H1 (cell line): ENCODE results near the gene THRB. TPM values are rescaled to one million over a fixed set of nuclear protein-coding genes. Genes with fewer than 3 reads are reported as not detected.

Experiments
- CTCF ChIA-PET: fragments of 300-600 bp; sonication (Branson Sonifier 250); formaldehyde crosslinking; loops from one replicate; lab custom pipeline; 2021; ENCODE audit not compliant: partially characterized antibody; lab: Charles Lee
- POLR2A ChIA-PET: fragments of 300-600 bp; sonication (Branson Sonifier 250); formaldehyde crosslinking; loops from one replicate; lab custom pipeline; 2021; ENCODE audit warnings: inconsistent platforms; ENCODE audit not compliant: partially characterized antibody; lab: Charles Lee
- DNase-seq, 2 experiments: peaks; one replicate each; pipeline versions ENCODE4 v3.0.0 to v3.0.0-alpha.2; 2010 to 2022; ENCODE audit warnings: low spot score in 2 of 2, low read depth in 1 of 2, mixed read lengths in 1 of 2
- FAIRE-seq: peaks from 2 replicates; lab custom pipeline; 2011; peaks lifted over from hg19 to GRCh38; lab: Jason Lieb, UNC
- H2AFZ ChIP-seq: 2 replicates; pipeline ENCODE4 v1.8.1; 2012; ENCODE audit warnings: low read length, inconsistent platforms
- H2AK5ac ChIP-seq: 2 replicates; pipeline ENCODE4 v1.6.1; 2013; ENCODE audit warnings: low read depth, low read length
- H2BK120ac ChIP-seq: replicated peaks from 2 replicates; pipeline ENCODE3; 2013; ENCODE audit warnings: low read depth, low read length, inconsistent platforms
- H2BK12ac ChIP-seq: 2 replicates; pipeline ENCODE4 v1.6.1; 2013; ENCODE audit warnings: low read depth, low read length
- H2BK15ac ChIP-seq: 2 replicates; pipeline ENCODE4 v1.6.1; 2013; ENCODE audit warnings: low read length
- H2BK20ac ChIP-seq: 2 replicates; pipeline ENCODE4 v1.6.1; 2013; ENCODE audit warnings: low read length
- H2BK5ac ChIP-seq: 2 replicates; pipeline ENCODE4 v1.6.1; 2013; ENCODE audit warnings: low read depth, low read length
- H3K14ac ChIP-seq: 2 replicates; pipeline ENCODE4 v1.6.1; 2013; ENCODE audit warnings: inconsistent platforms; ENCODE audit not compliant: insufficient read length
- H3K18ac ChIP-seq: 2 replicates; pipeline ENCODE4 v1.6.1; 2013; ENCODE audit warnings: low read length; ENCODE audit errors: extremely low read depth
- H3K23ac ChIP-seq: 2 replicates; pipeline ENCODE4 v1.6.1; 2013; ENCODE audit warnings: inconsistent platforms; ENCODE audit not compliant: insufficient read length
- H3K23me2 ChIP-seq: 2 replicates; pipeline ENCODE4 v1.6.1; 2013; ENCODE audit warnings: low read depth, low read length
- H3K27ac ChIP-seq: 2 replicates; pipeline ENCODE4 v1.6.1; 2011; ENCODE audit warnings: low read depth, low read length, inconsistent platforms
- H3K27me3 ChIP-seq, 4 experiments: replicated peaks in 1 of 4; 1 replicate in 1 of 4; 2 replicates in 3 of 4; pipeline versions ENCODE4 v1.6.1 to v1.8.1; 2011 to 2013; ENCODE audit warnings: low read length in 3 of 4, mild to moderate bottlenecking in 3 of 4, inconsistent platforms in 2 of 4, mixed read lengths in 2 of 4, moderate library complexity in 1 of 4; ENCODE audit not compliant: control insufficient read depth in 3 of 4, insufficient read depth in 3 of 4; ENCODE audit errors: extremely low read depth in 1 of 4
- H3K36me3 ChIP-seq, 4 experiments: 2 replicates each; pipeline versions ENCODE4 v1.6.1 to v1.8.1; 2011 to 2013; ENCODE audit warnings: mild to moderate bottlenecking in 4 of 4, low read length in 3 of 4, moderate library complexity in 2 of 4, control low read depth in 1 of 4, inconsistent platforms in 1 of 4; ENCODE audit not compliant: insufficient read depth in 4 of 4, control insufficient read depth in 2 of 4
- H3K4ac ChIP-seq: replicated peaks from 2 replicates; pipeline ENCODE3; 2013; ENCODE audit warnings: low read length, low read depth, mixed read lengths, inconsistent platforms; ENCODE audit not compliant: insufficient read length
- H3K4me1 ChIP-seq, 4 experiments: replicated peaks in 1 of 4; 1 replicate in 1 of 4; 2 replicates in 3 of 4; pipeline versions ENCODE4 v1.6.1 to v1.8.1; 2011 to 2013; ENCODE audit warnings: low read length in 3 of 4, inconsistent platforms in 2 of 4, mixed read lengths in 1 of 4; ENCODE audit not compliant: insufficient read depth in 4 of 4, control insufficient read depth in 3 of 4
- H3K4me2 ChIP-seq, 2 experiments: 2 replicates each; pipeline versions ENCODE4 v1.6.1 to v1.8.1; 2011 to 2013; ENCODE audit warnings: low read depth in 2 of 2, low read length in 2 of 2, control low read depth in 1 of 2, inconsistent platforms in 1 of 2, mild to moderate bottlenecking in 1 of 2; ENCODE audit not compliant: insufficient read depth in 1 of 2
- H3K4me3 ChIP-seq, 4 experiments: fragments of 200-600, 300-600 bp in 1 of 4; sonication (generic), shearing (Covaris generic), sonication (Bioruptor Twin) in 1 of 4; 2 replicates each; pipeline versions ENCODE4 v1.5.1 to v1.8.1; 2011 to 2016; ENCODE audit warnings: low read length in 4 of 4, low read depth in 3 of 4, control low read depth in 2 of 4, inconsistent platforms in 2 of 4, mild to moderate bottlenecking in 2 of 4, mixed read lengths in 1 of 4, moderate library complexity in 1 of 4; ENCODE audit not compliant: insufficient read depth in 2 of 4; ENCODE audit errors: extremely low read depth in 1 of 4
- H3K56ac ChIP-seq: replicated peaks from 2 replicates; pipeline ENCODE3; 2013; ENCODE audit warnings: low read depth, mild to moderate bottlenecking, mixed read lengths, low read length, inconsistent platforms; ENCODE audit not compliant: insufficient read length
- H3K79me1 ChIP-seq: 2 replicates; pipeline ENCODE4 v1.6.1; 2013; ENCODE audit warnings: low read depth, low read length, control low read depth
- H3K79me2 ChIP-seq, 2 experiments: 2 replicates each; pipeline versions ENCODE4 v1.6.1 to v1.8.1; 2012 to 2013; ENCODE audit warnings: low read length in 2 of 2, mild to moderate bottlenecking in 2 of 2, inconsistent platforms in 1 of 2; ENCODE audit not compliant: insufficient read depth in 2 of 2, control insufficient read depth in 1 of 2
- H3K9ac ChIP-seq, 4 experiments: replicated peaks in 1 of 4; 1 replicate in 1 of 4; 2 replicates in 3 of 4; pipeline versions ENCODE4 v1.6.1 to v1.8.1; 2011 to 2013; ENCODE audit warnings: low read depth in 3 of 4, low read length in 3 of 4, control low read depth in 2 of 4, mild to moderate bottlenecking in 2 of 4, moderate library complexity in 2 of 4, inconsistent platforms in 1 of 4; ENCODE audit errors: extremely low read depth in 1 of 4
- H3K9me3 ChIP-seq, 2 experiments: 2 replicates each; pipeline versions ENCODE4 v1.6.1 to v1.8.1; 2012 to 2013; ENCODE audit warnings: mild to moderate bottlenecking in 2 of 2, moderate library complexity in 2 of 2, control low read depth in 1 of 2, inconsistent platforms in 1 of 2, low read depth in 1 of 2, low read length in 1 of 2, mixed read lengths in 1 of 2; ENCODE audit not compliant: insufficient read depth in 2 of 2
- H4K20me1 ChIP-seq, 2 experiments: replicated peaks in 1 of 2; 2 replicates each; pipeline versions ENCODE3 to v1.8.1; 2011 to 2013; ENCODE audit warnings: inconsistent platforms in 2 of 2, low read length in 2 of 2, mild to moderate bottlenecking in 1 of 2; ENCODE audit not compliant: insufficient read depth in 2 of 2, control insufficient read depth in 1 of 2
- H4K5ac ChIP-seq: 2 replicates; pipeline ENCODE4 v1.6.1; 2013; ENCODE audit warnings: low read length, low read depth, mixed read lengths, inconsistent platforms; ENCODE audit not compliant: insufficient read length
- H4K8ac ChIP-seq: 2 replicates; pipeline ENCODE4 v1.8.0; 2013; ENCODE audit warnings: mild to moderate bottlenecking, moderate library complexity, low read length, inconsistent platforms; ENCODE audit not compliant: insufficient read depth; ENCODE audit errors: extremely low read depth
- H4K91ac ChIP-seq: replicated peaks from 2 replicates; pipeline ENCODE3; 2013; ENCODE audit warnings: low read length, mixed read lengths, inconsistent platforms; ENCODE audit not compliant: insufficient read length
- CHD2 ChIP-seq: IDR thresholded peaks from 2 replicates; pipeline ENCODE4 v1.6.1; 2012; ENCODE audit warnings: low read length, improper control_type of control experiment
- NRF1 ChIP-seq: IDR thresholded peaks from 2 replicates; pipeline ENCODE4 v1.6.1; 2011; ENCODE audit warnings: mild to moderate bottlenecking, low read depth, low read length, improper control_type of control experiment
- RNF2 ChIP-seq: fragments of 200-900, 300-1000 bp; sonication (generic); IDR thresholded peaks from 2 replicates; pipeline ENCODE4 v1.7.1; 2016; ENCODE audit warnings: borderline replicate concordance, low read depth, mild to moderate bottlenecking, antibody characterized with exemption, low read length; ENCODE audit not compliant: poor library complexity, severe bottlenecking; ENCODE audit errors: missing control alignments
- SP1 ChIP-seq: IDR thresholded peaks from 2 replicates; pipeline ENCODE4 v1.6.1; 2011; ENCODE audit warnings: low read depth, low read length
- SP2 ChIP-seq: IDR thresholded peaks from 2 replicates; pipeline ENCODE4 v1.6.1; 2012; ENCODE audit warnings: mild to moderate bottlenecking, low read length, inconsistent platforms
- TBP ChIP-seq: IDR thresholded peaks from 2 replicates; pipeline ENCODE4 v1.6.1; 2011; ENCODE audit warnings: low read depth, low read length, improper control_type of control experiment
- WGBS, 2 experiments: shearing (Covaris generic) in 1 of 2; methylation state at CpG; one replicate each; pipeline versions ENCODE4 v1.1.6 to v1.1.7; 2013 to 2015; ENCODE audit warnings: low lambda C conversion rate in 2 of 2, mixed read lengths in 2 of 2, inconsistent platforms in 1 of 2, low coverage in 1 of 2, missing lambda C conversion rate in 1 of 2; ENCODE audit not compliant: insufficient replicate concordance in 2 of 2, insufficient coverage in 1 of 2, insufficient read length in 1 of 2; ENCODE audit errors: extremely low coverage in 1 of 2, missing lambda C conversion rate in 1 of 2; 5-methylcytosine and 5-hydroxymethylcytosine counted together
- polyA plus RNA-seq, 7 experiments: library from polyadenylated mRNA; depleted of rRNA in 3 of 7; stranded (reverse) in 5 of 7; unstranded in 2 of 7; fragments of >200 nt in 5 of 7; fragments of 200-250 nt in 2 of 7; gene quantifications; 1 replicate in 5 of 7; 2 replicates in 1 of 7; 4 replicates in 1 of 7; pipeline versions ENCODE4 v1.2.1 to v1.2.3, GENCODE V29; 2011 to 2013; ENCODE audit warnings: missing spikeins in 2 of 7, mixed read lengths in 2 of 7
- total RNA-seq: library from RNA; stranded (reverse); fragmentation: NEBNext Ultra II Directional; extraction: Animal tissue kit (Norgen Biotek cat#: 25700); gene quantifications from 2 replicates; pipeline ENCODE4 v1.2.1, GENCODE V29; 2021

Gene THRB
- total and polyA plus RNA-seq, 2 of the 8 experiments (the other 6 are each of a cell fraction or from before 2014, with no cell fraction given): 0.98 to 3.9 TPM

DNA sequence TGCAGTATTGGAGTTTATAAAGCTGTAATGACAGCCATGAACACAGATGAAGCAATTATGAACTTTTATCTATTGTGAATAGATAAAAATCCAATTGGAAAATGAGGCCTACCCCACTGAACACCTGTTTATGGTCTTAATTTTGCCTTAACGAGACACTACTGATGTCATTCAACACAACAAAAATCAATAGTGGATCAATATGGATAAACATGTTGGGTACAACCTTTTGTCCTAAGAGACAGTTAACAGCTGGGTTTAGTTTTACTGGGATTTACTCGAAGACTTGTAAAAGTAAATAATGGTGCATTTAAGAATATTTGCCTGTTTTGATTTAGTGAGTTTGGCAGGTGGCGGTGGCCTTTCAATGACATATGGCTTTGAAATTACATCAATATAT is 331.7 kb downstream of the THRB start:
- no peak overlapping the region for H3K56ac ChIP-seq
- no peak overlapping the region; a peak in 1 of 4 replicates for H3K4me2 ChIP-seq
- 91% methylated on average over 3 of the region's 3 CpGs; no CpG with 5 or more reads in 1 of the 2 experiments for WGBS, 2 experiments
- no peak for TF ChIP-seq TBP
- no peak for TF ChIP-seq NRF1
- no peak for TF ChIP-seq SP2
- TF ChIP-seq SP1: no peak
- TF ChIP-seq RNF2: no peak
- TF ChIP-seq CHD2: no peak
- no peak overlapping the region for H3K4ac ChIP-seq
- H4K91ac ChIP-seq: no peak overlapping the region
- H3K27me3 ChIP-seq: no peaks in the 10 kb centered on the region
- H2BK5ac ChIP-seq: no peak overlapping the region
- POLR2A ChIA-PET: interaction anchor here (1.0 to 1.3 kb wide), 2 partner anchors 9 to 246 kb away, joined by 3 read pairs; partner anchors contain the start of genes NKIRAS1 and RPL15
- H4K5ac ChIP-seq: no peak overlapping the region
- H3K36me3 ChIP-seq: no peaks in the 10 kb centered on the region
- no peak overlapping the region for H2BK15ac ChIP-seq
- H3K79me2 ChIP-seq: no peaks in the 10 kb centered on the region
- no peak overlapping the region for H2AFZ ChIP-seq
- H3K79me1 ChIP-seq: no peaks in the 10 kb centered on the region
- peaks cover 2 to 12% (median 7%) of the 10 kb centered on the region in 4 experiments; a peak in 3 of 7 replicates for H3K4me1 ChIP-seq
- H2BK20ac ChIP-seq: no peak overlapping the region
- CTCF ChIA-PET: interaction anchor here (0.7 kb wide), 1 partner anchor 23 kb away, joined by 3 read pairs; no protein-coding TSS in a partner anchor
- H3K4me3 ChIP-seq: no peak overlapping the region
- FAIRE-seq (no peak), DNase-seq (no peak)
- H2BK120ac ChIP-seq: no peak overlapping the region
- no peak overlapping the region for H2BK12ac ChIP-seq
- H3K23me2 ChIP-seq: peaks cover 2% of the 10 kb centered on the region; the same call in 1 of the 2 replicates
- no peak overlapping the region for H3K27ac ChIP-seq
- no peak overlapping the region for H4K8ac ChIP-seq
- no peaks in the 10 kb centered on the region for H4K20me1 ChIP-seq
- H3K14ac ChIP-seq: no peak overlapping the region
- H3K18ac ChIP-seq: no peak overlapping the region
- H2AK5ac ChIP-seq: no peak overlapping the region
- no peak overlapping the region for H3K9ac ChIP-seq
- H3K9me3 ChIP-seq: no peaks in the 10 kb centered on the region
- no peak overlapping the region for H3K23ac ChIP-seq
